ENCODE measurements around the gene TIAL1.

TIAL1 gene

DNA sequence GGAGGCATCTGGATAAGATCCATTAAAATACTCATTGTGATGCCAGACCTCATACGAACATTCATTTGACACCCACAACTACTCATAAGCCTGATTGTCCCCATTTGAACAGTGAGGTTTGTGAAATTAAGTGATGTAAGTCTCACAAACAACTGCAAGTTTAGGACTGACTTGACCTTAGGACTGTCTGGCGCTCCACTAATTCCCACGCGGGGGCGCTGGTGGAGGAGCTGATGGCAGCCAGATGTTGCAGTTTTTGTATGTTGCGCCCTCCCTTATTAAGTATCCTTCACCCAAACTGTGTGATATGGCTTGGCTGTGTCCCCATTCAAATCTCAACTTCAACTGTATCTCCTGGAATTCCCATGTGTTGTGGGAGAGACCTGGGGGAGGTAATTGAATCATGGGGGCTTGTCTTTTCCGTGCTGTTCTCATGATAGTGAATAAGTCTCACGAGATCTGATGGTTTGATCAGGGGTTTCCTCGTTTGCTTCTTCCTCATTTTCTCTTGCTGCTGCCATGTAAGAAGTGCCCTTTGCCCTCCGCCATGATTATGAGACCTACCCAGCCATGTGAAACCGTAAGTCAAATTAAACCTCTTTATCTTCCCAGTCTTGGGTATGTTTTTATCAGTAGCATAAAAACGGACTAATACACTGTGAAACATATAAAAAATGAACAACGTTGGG, 20.3 kb upstream of the TIAL1 start:
- in situ Hi-C loops (cut with MboI; ENCODE audit: low pct_unique_long_range_greater_than_20kb, low sequenced_read_pairs): no loop called here
- no peak for DNase-seq

DNA sequence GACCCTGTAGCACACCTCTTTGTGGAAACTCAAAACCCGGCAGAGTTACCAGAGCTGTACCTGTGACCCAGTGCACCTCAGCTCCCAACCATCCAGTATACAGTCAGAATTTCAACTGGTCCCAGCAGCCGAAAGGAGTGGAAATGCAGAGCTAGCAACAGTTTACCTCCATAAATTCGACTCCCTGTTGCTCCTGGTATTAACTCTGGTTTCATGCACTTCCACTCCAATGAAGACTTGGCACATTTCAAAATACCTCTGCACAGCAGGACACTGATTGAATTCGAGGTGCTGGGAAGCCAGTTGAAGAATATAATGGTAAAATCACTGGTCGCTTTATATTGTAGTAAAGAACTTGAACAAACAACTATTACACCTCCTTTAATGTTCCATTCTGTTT, 17.9 kb upstream of the TIAL1 start:
- in situ Hi-C loops (cut with MboI; ENCODE audit: low pct_unique_long_range_greater_than_20kb, low sequenced_read_pairs): no loop called here
- no peak for DNase-seq

DNA sequence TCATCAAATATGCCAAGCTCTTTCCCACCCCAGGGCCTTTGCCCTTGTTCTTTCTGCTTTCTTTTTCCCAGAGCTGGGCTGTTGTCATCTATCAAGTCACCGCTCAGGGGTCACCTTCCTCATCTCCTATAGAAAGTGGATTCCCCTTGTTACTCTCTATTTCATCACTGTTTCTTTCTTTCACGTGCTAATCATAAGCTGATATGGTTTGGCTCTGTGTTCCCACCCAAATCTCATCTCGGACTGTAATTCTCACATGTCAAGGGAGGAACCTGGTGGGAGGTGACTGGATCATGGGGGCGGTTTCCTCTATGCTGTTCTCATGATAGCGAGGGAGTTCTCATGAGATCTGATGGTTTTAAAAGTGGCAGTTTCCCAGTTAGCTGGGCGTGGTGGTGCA, 17.0 kb upstream of the TIAL1 start:
- in situ Hi-C loops (cut with MboI; ENCODE audit: low pct_unique_long_range_greater_than_20kb, low sequenced_read_pairs): no loop called here
- no peak for DNase-seq

DNA sequence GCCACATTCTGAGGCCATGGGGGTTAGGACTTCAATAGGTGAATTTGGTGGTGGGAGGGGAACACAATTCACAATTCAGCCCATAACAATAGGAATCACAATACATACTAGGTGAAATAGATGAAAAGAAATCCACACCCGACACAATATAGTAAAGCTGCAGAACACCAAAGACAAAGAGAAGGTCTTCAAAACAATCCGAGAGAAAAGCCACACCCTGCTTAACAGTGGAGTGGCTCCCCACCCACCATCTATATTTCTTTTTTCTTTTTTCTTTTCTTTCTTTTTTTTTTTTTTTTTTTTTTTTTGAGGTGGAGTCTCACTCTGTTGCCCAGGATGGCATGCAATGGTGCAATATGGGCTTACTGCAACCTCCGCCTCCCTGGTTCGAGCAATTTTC, 14.7 kb upstream of the TIAL1 start:
- no peak for DNase-seq
- in situ Hi-C loops (cut with MboI; ENCODE audit: low pct_unique_long_range_greater_than_20kb, low sequenced_read_pairs): no loop called here

DNA sequence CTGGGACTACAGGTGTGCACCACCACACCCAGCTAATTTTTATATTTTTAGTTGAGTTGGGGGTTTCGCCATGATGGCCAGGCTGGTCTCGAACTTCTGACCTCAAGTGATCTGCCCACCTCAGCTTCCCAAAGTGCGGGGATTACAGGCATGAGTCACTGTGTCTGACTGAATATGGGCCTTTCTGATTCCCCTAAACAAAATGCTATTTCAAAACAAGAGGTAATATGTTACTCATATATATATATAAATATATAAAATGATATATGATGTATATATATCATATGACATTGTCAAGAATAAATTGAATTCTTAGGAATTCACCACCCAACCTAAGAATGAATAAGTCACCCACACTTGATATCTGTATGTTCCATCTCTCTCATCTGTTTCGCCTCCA, 12.8 kb upstream of the TIAL1 start:
- no peak for DNase-seq
- in situ Hi-C loops (cut with MboI; ENCODE audit: low pct_unique_long_range_greater_than_20kb, low sequenced_read_pairs): no loop called here

DNA sequence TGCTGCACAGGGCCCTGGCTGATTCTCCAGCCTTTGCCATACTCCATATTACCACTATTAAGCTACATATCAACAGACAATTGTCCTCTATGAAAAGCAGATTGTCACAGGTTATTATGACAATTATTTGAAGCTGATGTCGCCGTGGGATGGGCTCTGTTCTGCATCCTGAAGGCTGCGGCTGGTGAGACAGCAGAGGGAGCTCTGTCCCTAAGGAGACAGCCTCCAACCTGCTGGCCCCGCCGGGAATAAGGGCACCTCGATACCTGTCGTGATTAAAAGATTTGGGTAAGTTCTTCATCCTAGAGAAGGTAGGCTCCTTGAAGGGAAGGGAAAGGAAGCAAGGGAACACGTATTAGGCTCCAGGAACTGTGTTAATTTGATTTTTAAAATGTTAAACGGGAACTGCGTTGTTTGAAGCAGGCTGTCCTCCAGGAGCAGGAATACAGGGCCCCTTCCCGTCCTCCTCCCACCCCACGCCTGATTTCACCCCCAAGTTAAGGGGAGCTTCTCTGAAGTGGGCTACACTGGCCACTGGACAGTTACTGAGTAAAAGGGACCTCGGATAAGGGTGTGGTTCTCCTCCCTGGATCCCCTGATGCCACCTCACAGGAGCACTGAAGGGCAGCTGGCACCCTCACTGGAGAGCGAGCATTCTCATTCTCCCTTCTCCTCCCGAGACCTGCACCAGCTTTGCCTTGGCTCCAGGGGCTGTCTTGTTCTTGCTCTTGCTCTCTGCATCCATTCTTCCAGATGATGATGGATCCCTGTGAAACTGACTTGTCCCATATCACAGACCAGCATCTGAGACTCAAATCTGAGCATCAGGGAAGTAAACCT, 11.8 kb upstream of the TIAL1 start:
- no peak for DNase-seq

DNA sequence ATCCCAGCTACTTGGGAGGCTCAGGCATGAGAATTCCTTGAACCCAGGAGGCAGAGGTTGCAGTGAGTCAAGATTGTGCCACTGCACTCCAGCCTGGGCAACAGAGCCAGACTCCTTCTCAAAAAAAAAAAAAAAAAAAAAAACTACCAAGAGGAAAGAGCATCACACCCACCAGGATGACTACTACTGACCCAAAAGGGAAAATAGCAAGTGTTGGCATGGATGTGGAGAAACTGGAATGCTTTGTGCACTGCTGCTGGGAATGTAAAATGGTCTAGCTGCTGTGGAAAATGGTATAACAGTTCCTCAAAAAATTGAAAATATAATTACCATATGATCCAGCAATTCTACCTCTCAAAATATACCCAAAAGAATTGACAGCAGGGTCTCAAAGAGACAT, 7.7 kb upstream of the TIAL1 start:
- in situ Hi-C loops (cut with MboI; ENCODE audit: low pct_unique_long_range_greater_than_20kb, low sequenced_read_pairs): no loop called here
- DNase-seq: no peak

More for the DNA sequence above, 11.8 kb upstream of the TIAL1 start:
- in situ Hi-C loops (cut with MboI; ENCODE audit: low pct_unique_long_range_greater_than_20kb, low sequenced_read_pairs): no loop called here

DNA sequence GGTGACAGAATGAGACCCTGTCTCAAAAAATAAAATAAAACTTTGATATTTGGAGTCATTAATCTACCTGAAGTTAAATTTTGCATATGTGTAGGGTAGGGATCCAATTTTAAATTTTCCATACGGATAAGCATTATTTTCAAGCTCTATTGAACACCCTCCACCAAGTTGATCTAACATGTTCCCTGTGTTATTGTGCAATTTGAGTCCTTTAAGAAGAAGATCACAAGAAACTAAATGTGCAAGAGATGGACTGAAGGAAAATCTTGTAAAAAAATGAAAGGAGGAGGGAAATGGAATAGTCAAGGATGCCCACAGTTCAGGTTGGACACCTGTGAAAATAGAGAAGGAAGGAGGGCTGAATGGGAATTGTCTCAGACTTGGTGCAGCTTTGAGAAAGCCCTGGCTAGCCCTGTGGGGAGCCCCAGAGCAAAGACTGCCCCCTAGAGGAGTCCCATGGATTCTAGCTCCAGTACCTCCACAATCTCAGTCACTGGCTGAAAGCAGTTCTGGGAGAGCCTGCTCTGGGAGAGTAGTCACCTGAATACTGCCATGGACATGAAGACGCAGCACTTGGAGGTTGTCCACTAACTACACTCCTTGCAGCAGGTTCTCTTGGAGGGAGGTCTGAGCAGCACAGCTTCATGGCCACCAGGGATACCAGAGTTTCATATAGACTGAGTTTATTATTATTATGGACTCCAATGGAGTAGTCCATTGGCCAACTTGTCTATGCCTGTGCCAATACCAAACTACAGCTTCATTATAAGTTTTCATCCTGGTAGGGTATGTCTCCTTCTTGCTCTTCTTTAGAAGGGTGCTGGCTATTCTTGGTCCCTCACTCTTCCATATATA, 5.7 kb upstream of the TIAL1 start:
- DNase-seq: peak; percentile 66
- in situ Hi-C loops (cut with MboI; ENCODE audit: low pct_unique_long_range_greater_than_20kb, low sequenced_read_pairs): no loop called here

DNA sequence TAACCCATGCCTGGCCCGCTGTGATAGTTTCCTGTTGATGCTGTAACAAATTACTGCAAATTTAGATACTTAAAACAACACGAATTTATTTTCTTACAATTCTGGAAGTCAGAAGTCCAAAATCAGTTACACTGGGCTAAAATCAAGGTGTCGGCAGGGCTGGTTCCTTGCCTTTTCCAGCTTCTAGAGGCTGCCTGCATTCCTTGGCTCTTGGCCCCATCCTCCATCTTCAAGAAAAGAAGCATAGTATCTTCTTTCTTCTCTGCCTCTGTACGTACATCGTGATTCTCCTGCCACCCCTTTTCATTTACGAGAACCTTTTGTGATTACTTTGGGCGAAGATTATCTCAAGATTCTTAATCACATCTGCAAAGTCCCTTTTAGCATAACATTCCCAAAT, 1.6 kb upstream of the TIAL1 start:
- no peak for DNase-seq
- in situ Hi-C loops (cut with MboI; ENCODE audit: low pct_unique_long_range_greater_than_20kb, low sequenced_read_pairs): no loop called here

DNA sequence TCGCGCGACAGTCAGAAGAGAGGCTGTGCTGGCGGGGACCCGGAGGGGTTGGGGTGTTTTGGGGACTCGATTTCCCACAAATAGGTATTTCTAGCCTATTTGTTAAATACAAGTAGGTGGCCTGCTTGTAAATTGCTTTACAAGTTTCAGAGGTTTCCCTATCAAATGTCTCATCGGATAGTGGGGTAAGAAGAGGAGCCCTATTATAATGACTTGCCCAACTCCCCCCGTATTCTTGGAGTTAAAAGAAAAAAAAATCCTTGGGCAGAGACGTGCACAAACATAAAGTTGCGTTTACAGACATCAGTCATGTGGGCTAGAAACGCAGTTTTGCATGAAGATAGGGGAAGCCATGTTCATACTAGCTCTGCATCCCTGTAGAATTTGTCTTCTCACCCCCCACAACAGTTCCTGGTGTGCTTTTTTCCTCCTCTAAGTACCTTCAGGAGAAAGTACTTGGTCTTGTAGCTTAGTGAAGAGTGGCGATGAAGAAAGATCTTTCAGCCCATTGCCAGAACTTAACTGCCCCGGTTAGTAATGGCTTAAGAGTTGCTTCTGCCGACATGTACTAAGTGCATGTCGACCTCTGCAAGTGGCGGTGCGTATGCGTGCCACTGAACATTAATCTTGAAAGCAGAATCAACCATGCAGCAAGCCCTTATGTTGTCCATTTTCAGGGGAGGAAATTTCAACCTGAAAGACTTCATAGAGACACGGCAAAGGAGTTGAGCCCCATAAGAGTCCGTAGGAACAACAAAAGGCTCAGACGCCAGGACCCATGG, 832 bp upstream of the TIAL1 start:
- DNase-seq: no peak
- in situ Hi-C loops (cut with MboI; ENCODE audit: low pct_unique_long_range_greater_than_20kb, low sequenced_read_pairs): no loop called here

DNA sequence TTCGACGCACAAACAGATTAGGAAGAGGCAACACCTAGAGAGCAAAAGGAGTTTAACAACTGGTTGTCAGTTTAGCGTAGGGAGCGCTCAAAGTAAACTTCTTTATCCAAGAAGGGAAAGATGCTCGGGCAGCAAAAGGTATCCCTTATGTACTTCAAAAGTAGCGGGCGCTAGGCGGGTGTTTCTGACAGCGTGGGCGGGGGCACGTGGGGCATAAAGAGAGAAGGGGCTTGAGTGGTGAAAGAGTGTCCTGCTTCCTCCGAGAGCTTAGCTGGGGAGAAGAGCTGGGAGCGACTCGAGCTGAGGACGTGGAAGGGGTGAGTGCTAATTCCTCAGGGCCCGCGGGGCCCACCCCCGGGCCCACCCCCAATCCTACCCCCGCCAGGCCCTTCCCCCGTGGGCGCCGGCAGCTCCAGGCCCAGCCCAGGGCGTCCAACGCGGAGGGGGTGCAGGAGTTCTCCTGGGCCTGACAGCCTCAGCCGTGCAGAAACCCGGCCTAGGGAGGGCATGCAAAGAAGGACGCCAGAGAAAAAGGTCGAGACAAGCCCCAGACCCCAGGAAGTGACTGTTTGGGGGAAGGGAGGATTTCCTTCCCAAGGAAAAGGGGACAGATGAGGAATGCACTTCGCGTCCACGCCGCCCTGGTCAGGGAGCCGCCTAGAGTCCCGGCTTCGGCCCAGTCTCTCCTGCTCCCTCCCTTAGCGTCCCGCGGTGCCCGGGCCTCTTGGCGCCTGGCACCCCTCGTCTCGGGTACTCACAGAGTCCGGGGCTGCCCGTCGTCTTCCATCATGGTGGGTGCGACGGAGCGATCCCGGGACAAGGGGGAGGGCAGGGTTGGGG, 868 bp downstream of the TIAL1 start:
- in situ Hi-C loops (cut with MboI; ENCODE audit: low pct_unique_long_range_greater_than_20kb, low sequenced_read_pairs): no loop called here
- peak; percentile 35 for DNase-seq

DNA sequence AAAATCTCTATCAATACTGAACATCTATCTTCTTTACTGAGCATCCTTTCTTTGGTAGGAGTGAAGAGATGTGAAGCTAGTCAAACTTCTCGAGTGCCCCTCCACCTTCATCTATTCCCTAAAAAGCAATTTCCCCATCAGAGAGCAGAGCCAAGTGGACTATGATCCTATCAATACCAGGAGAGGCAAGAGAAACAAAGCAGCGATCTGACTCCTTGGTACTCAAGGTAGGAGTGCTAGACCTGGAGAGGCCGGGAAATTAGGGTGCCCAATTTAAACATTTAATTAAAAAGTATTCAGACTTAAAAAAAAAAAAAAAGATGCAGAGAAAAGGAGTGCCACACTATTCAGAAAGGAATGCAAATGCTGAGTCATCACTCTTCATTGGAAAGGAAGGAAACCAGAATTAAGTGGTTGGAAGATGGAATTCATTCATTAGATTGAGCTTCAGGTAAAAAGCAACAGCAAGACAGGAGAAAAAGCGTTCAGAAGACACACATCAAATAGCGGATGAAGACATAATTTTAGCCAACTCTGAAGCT, 1.6 kb downstream of the TIAL1 start:
- in situ Hi-C loops (cut with MboI; ENCODE audit: low pct_unique_long_range_greater_than_20kb, low sequenced_read_pairs): no loop called here
- no peak for DNase-seq

DNA sequence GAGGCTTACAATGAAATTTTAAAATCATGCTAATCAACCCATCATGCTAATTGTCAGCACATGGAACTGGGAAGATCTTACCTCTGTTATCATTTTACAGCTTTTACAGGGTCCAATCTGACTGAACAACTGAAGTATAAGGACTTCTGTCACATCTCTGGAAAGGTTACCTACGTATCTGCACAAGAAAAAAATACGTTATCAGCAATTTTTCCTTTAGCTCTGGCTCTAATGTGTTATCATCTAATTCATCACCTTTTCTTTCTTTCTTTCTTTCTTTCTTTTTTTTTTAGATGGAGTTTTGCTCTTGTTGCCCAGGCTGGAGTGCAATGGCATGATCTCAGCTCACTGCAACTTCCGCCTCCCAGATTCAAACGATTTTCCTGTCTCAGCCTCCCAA, 8.7 kb downstream of the TIAL1 start:
- in situ Hi-C loops (cut with MboI; ENCODE audit: low pct_unique_long_range_greater_than_20kb, low sequenced_read_pairs): no loop called here
- DNase-seq: no peak

DNA sequence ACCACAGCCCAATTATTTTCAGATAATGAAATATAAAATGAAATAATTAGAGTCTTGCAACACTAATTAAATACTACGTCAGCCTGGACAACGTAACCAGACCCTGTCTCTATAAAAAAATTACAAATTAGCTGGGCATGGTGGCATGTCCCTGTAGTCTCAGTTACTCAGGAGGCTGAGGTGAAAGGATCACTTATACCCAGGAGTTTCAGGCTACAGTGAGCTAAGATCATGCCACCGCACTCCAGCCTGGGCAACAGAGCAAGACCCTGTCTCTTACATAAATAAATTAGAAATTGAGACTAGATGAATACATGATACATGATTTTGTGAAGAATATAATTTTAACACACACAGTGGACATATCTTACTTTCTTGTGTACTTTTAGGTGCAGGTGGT, 18.4 kb downstream of the TIAL1 start:
- DNase-seq: no peak
- in situ Hi-C loops (cut with MboI; ENCODE audit: low pct_unique_long_range_greater_than_20kb, low sequenced_read_pairs): no loop called here

DNA sequence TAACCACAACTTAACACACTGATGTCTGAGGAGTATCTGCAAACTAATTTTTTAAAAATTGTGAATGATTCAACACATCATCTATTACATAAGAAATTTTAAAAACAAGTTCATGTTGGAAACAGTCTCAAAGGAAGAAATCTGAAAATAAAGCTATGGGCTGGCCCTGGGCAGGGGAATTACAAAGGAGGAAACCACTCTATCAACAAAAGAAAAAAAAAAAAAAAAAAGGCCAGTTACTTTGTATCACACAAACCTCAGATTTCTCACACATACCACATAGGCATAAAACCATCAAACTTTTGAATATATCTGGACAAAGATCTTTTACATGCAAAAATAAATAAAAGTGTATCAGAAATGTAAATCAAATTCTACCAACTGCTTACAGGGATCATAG, 20.8 kb downstream of the TIAL1 start:
- in situ Hi-C loops (cut with MboI; ENCODE audit: low pct_unique_long_range_greater_than_20kb, low sequenced_read_pairs): no loop called here

DNA sequence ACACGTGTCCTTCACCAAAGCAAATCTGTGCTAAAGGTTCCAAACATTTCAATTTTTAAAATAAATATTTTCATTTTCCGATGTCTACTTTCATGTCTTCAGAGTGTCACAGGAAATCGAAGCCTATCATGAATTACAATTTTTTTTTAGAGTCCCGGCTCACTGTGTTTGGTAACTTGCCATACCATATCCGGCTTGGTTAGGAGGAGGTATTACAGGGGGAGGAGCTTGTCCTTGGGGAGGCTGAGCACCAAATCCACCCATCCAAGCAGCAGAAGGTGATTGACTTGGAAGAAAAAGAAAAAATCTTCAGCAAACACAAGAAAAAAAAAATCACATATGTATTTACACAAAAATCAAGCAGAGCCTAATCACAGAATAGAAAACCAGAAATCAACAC, 21.3 kb downstream of the TIAL1 start:
- in situ Hi-C loops (cut with MboI; ENCODE audit: low pct_unique_long_range_greater_than_20kb, low sequenced_read_pairs): no loop called here
- DNase-seq: no peak

More for the DNA sequence above, 20.8 kb downstream of the TIAL1 start:
- DNase-seq: no peak

DNA sequence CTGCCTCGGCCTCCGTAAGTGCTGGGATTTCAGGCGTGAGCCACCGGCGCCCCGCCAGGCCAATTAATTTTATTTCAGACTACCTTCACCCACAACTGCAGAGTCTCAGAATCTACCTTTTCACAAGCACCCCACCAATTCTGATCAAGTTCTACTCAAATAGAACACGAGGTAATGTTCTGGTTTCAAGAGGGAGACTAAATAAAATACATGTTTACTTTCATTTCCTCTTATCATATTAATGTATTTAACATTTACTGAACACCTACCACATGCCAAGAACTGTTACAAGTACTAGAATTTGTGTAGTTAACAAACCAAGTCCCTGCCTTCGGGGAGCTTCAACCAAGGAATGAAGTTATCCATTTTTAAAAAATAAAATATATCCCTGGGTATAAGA, 28.8 kb downstream of the TIAL1 start:
- no peak for DNase-seq
- in situ Hi-C loops (cut with MboI; ENCODE audit: low pct_unique_long_range_greater_than_20kb, low sequenced_read_pairs): no loop called here

DNA sequence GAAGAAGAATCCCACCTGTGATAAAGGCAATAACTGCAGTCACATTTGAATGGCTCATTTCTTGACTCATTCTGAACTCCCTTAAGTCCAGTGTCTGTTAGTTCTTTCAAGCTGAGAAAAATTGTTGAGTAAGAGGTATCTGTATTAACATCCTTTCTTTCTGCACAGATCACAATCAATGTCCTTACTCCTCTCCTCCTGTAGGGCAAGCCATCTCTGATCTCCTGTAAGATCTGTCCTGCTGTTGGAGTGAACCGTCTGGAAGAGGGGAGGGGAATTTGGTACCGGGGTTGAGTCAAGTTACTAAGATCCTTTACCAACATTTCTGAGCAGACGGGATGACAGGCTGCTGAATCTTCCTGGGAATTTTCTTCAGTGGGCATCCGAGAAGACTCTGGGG, 34.7 kb downstream of the TIAL1 start:
- DNase-seq: no peak
- in situ Hi-C loops (cut with MboI; ENCODE audit: low pct_unique_long_range_greater_than_20kb, low sequenced_read_pairs): no loop called here
